ELR (cell line): ENCODE results near the gene TEX50.
A peak's percentile ranks its signal among the peaks of the same experiment; 100 is the strongest.
"Not testable (repeated sequence)": the region's sequence is repeated elsewhere in the genome, so short reads cannot be mapped to it uniquely, and the experiment has no call there.

Experiments
- DNase-seq: peaks from one replicate; pipeline ENCODE4 v3.0.0-alpha.2; 2015; ENCODE audit warnings: low read depth

Gene TEX50

GRCh38 chr1:173635116-173635515 lies at the start of gene TEX50:
TEX50 (plus strand) TSS chr1:173635338; CDS start chr1:173635522, 184 bp downstream.
- peak; percentile 7 for DNase-seq

GRCh38 chr1:173590557-173590956 lies 44.6 kb upstream of the TEX50 start:
- DNase-seq: peak; percentile 65

- not testable (repeated sequence) for DNase-seq
Measured at GRCh38 chr1:173591138-173591537, 44.0 kb upstream of the TEX50 start.

- DNase-seq: no peak
Measured at GRCh38 chr1:173596097-173596825, 38.9 kb upstream of the TEX50 start.

GRCh38 chr1:173601588-173601987 lies 33.5 kb upstream of the TEX50 start:
- DNase-seq: no peak

GRCh38 chr1:173603056-173603591 lies 32.0 kb upstream of the TEX50 start, which contains the start of gene SLC9C2:
SLC9C2 (minus strand) TSS chr1:173603072; CDS start chr1:173601776, 1,296 bp downstream.
- no peak for DNase-seq

GRCh38 chr1:173608503-173609216 lies 26.5 kb upstream of the TEX50 start:
- no peak for DNase-seq

GRCh38 chr1:173613086-173613485 lies 22.1 kb upstream of the TEX50 start:
- not testable (repeated sequence) for DNase-seq

GRCh38 chr1:173616859-173617258 lies 18.3 kb upstream of the TEX50 start:
- DNase-seq: no peak

GRCh38 chr1:173627269-173627668 lies 7.9 kb upstream of the TEX50 start:
- DNase-seq: no peak

- DNase-seq: no peak
Measured at GRCh38 chr1:173628888-173629287, 6.2 kb upstream of the TEX50 start.

GRCh38 chr1:173637236-173638042 lies 2.3 kb downstream of the TEX50 start:
- not testable (repeated sequence) for DNase-seq

- DNase-seq: no peak
Measured at GRCh38 chr1:173638043-173639021, 3.2 kb downstream of the TEX50 start.

GRCh38 chr1:173639102-173639501 lies 4.0 kb downstream of the TEX50 start:
- no peak for DNase-seq

- not testable (repeated sequence) for DNase-seq
Measured at GRCh38 chr1:173642450-173643139, 7.5 kb downstream of the TEX50 start.

GRCh38 chr1:173646656-173647055 lies 11.5 kb downstream of the TEX50 start:
- DNase-seq: no peak

GRCh38 chr1:173648880-173649605 lies 13.9 kb downstream of the TEX50 start:
- DNase-seq: peak; percentile 22

- DNase-seq: no peak
Measured at GRCh38 chr1:173660306-173660705, 25.2 kb downstream of the TEX50 start.

GRCh38 chr1:173661271-173661670 lies 26.1 kb downstream of the TEX50 start:
- no peak for DNase-seq

GRCh38 chr1:173661763-173662162 lies 26.6 kb downstream of the TEX50 start:
- no peak for DNase-seq
